Duodenal mucosa (tissue), 2 donors: ENCODE data around the gene ZBTB20.

Experiments
- H3K27ac ChIP-seq: one replicate; pipeline ENCODE4 v1.7.0; 2013; ENCODE audit warnings: low read depth, low read length
- H3K27me3 ChIP-seq, 2 donors: one replicate each; pipeline ENCODE4 v1.7.0; 2013; ENCODE audit warnings: low read length in 2 of 2, control low read depth in 1 of 2; ENCODE audit not compliant: insufficient read depth in 2 of 2, control insufficient read depth in 1 of 2
- H3K36me3 ChIP-seq, 2 donors: one replicate each; pipeline ENCODE4 v1.7.0; 2013; ENCODE audit warnings: low read length in 2 of 2, control low read depth in 1 of 2; ENCODE audit not compliant: insufficient read depth in 2 of 2, control insufficient read depth in 1 of 2
- H3K4me1 ChIP-seq, 2 donors: one replicate each; pipeline ENCODE4 v1.7.0; 2013; ENCODE audit warnings: low read length in 2 of 2, control low read depth in 1 of 2; ENCODE audit not compliant: insufficient read depth in 2 of 2, control insufficient read depth in 1 of 2
- H3K4me3 ChIP-seq, 2 donors: one replicate each; pipeline ENCODE4 v1.7.0; 2013; ENCODE audit warnings: low read length in 2 of 2, low read depth in 1 of 2
- H3K9ac ChIP-seq, 2 donors: one replicate each; pipeline ENCODE4 v1.7.0; 2013; ENCODE audit warnings: low read length in 2 of 2, low read depth in 1 of 2
- H3K9me3 ChIP-seq, 2 donors: one replicate each; pipeline ENCODE4 v1.7.0; 2013; ENCODE audit warnings: low read length in 2 of 2, control low read depth in 1 of 2; ENCODE audit not compliant: control insufficient read depth in 1 of 2

The ZBTB20 gene

GRCh38 chr3:114566767-114567166 is 580.3 kb downstream of the ZBTB20 start:
- no peaks in the 10 kb centered on the region for H3K9me3 ChIP-seq
- no peak overlapping the region for H3K27ac ChIP-seq
- no peak overlapping the region for H3K9ac ChIP-seq
- no peaks in the 10 kb centered on the region for H3K27me3 ChIP-seq
- H3K4me3 ChIP-seq: no peak overlapping the region
- H3K36me3 ChIP-seq: no peaks in the 10 kb centered on the region
- peaks cover 10 to 12% of the 10 kb centered on the region in 2 donors for H3K4me1 ChIP-seq

GRCh38 chr3:114566162-114566755 is 580.8 kb downstream of the ZBTB20 start:
- Histone ChIP-seq H3K27me3 (no peaks in the 10 kb centered on the region), H3K4me1 (peaks cover 10 to 12% of the 10 kb centered on the region in 2 donors), H3K9ac (no peak overlapping the region), H3K27ac (no peak overlapping the region), H3K36me3 (no peaks in the 10 kb centered on the region), H3K4me3 (no peak overlapping the region), H3K9me3 (no peaks in the 10 kb centered on the region)

GRCh38 chr3:114565216-114565615 is 581.9 kb downstream of the ZBTB20 start:
- peaks cover 10 to 12% of the 10 kb centered on the region in 2 donors for H3K4me1 ChIP-seq
- no peak overlapping the region for H3K4me3 ChIP-seq
- no peaks in the 10 kb centered on the region for H3K36me3 ChIP-seq
- no peak overlapping the region for H3K9ac ChIP-seq
- no peak overlapping the region for H3K27ac ChIP-seq
- no peaks in the 10 kb centered on the region for H3K9me3 ChIP-seq
- no peaks in the 10 kb centered on the region for H3K27me3 ChIP-seq

- Histone ChIP-seq H3K9me3 (no peaks in the 10 kb centered on the region), H3K9ac (no peak overlapping the region), H3K27me3 (no peaks in the 10 kb centered on the region), H3K4me3 (no peak overlapping the region), H3K4me1 (peaks cover 9 to 12% of the 10 kb centered on the region in 2 donors), H3K36me3 (no peaks in the 10 kb centered on the region), H3K27ac (no peak overlapping the region)
Observed at GRCh38 chr3:114563720-114564119, 583.4 kb downstream of the ZBTB20 start.

- H3K4me3 ChIP-seq: no peak overlapping the region
- H3K36me3 ChIP-seq: no peaks in the 10 kb centered on the region
- no peaks in the 10 kb centered on the region for H3K9me3 ChIP-seq
- H3K27ac ChIP-seq: no peak overlapping the region
- peaks cover under 1 to 2% of the 10 kb centered on the region in 2 donors for H3K4me1 ChIP-seq
- H3K27me3 ChIP-seq: no peaks in the 10 kb centered on the region
- H3K9ac ChIP-seq: no peak overlapping the region
Observed at GRCh38 chr3:114562557-114562956, 584.5 kb downstream of the ZBTB20 start.

- no peaks in the 10 kb centered on the region for H3K9me3 ChIP-seq
- no peak overlapping the region for H3K27ac ChIP-seq
- H3K4me3 ChIP-seq: no peak overlapping the region
- no peaks in the 10 kb centered on the region for H3K36me3 ChIP-seq
- no peaks in the 10 kb centered on the region for H3K4me1 ChIP-seq
- no peaks in the 10 kb centered on the region for H3K27me3 ChIP-seq
- no peak overlapping the region for H3K9ac ChIP-seq
Observed at GRCh38 chr3:114558271-114558670, 588.8 kb downstream of the ZBTB20 start.

GRCh38 chr3:114557791-114558190 is 589.3 kb downstream of the ZBTB20 start:
- Histone ChIP-seq H3K4me3 (no peak overlapping the region), H3K36me3 (no peaks in the 10 kb centered on the region), H3K9ac (no peak overlapping the region), H3K27me3 (no peaks in the 10 kb centered on the region), H3K9me3 (no peaks in the 10 kb centered on the region), H3K27ac (no peak overlapping the region), H3K4me1 (no peaks in the 10 kb centered on the region)

- no peak overlapping the region for H3K9ac ChIP-seq
- no peaks in the 10 kb centered on the region for H3K27me3 ChIP-seq
- no peaks in the 10 kb centered on the region for H3K36me3 ChIP-seq
- H3K4me1 ChIP-seq: no peaks in the 10 kb centered on the region
- H3K4me3 ChIP-seq: no peak overlapping the region
- H3K9me3 ChIP-seq: no peaks in the 10 kb centered on the region
- no peak overlapping the region for H3K27ac ChIP-seq
Observed at GRCh38 chr3:114556657-114557213, 590.4 kb downstream of the ZBTB20 start.

GRCh38 chr3:114554731-114555130 is 592.4 kb downstream of the ZBTB20 start:
- Histone ChIP-seq H3K9ac (no peak overlapping the region), H3K4me3 (no peak overlapping the region), H3K9me3 (no peaks in the 10 kb centered on the region), H3K4me1 (no peaks in the 10 kb centered on the region), H3K27ac (no peak overlapping the region), H3K27me3 (no peaks in the 10 kb centered on the region), H3K36me3 (no peaks in the 10 kb centered on the region)

GRCh38 chr3:114553949-114554593 is 593.0 kb downstream of the ZBTB20 start:
- Histone ChIP-seq H3K36me3 (no peaks in the 10 kb centered on the region), H3K4me1 (no peaks in the 10 kb centered on the region), H3K9ac (no peak overlapping the region), H3K27me3 (no peaks in the 10 kb centered on the region), H3K9me3 (no peaks in the 10 kb centered on the region), H3K27ac (no peak overlapping the region), H3K4me3 (no peak overlapping the region)
